Smooth muscle cell (in vitro differentiated cells): ENCODE results near the gene DNAH10. TPM values are rescaled to one million over a fixed set of nuclear protein-coding genes. Genes with fewer than 3 reads are reported as not detected.

Experiments
- DNase-seq: peaks from one replicate; lab custom pipeline; 2025; ENCODE audit not compliant: unreplicated experiment; lab: John Stamatoyannopoulos, UW
- H2AFZ ChIP-seq: fragments of 200-600 bp; sonication (generic); 2 replicates; pipeline ENCODE4 v1.6.0; 2016; ENCODE audit warnings: antibody characterized with exemption, low read depth, mild to moderate bottlenecking
- H3F3A ChIP-seq: fragments of 200-600 bp; sonication (generic); 2 replicates; pipeline ENCODE4 v1.6.0; 2017; ENCODE audit warnings: antibody characterized with exemption, low read depth
- H3K27ac ChIP-seq: fragments of 200-600 bp; sonication (generic); 2 replicates; pipeline ENCODE4 v1.5.1; 2016; ENCODE audit warnings: low read depth, mild to moderate bottlenecking
- H3K27me3 ChIP-seq: fragments of 200-600 bp; sonication (generic); 2 replicates; pipeline ENCODE4 v1.6.1; 2016; ENCODE audit warnings: low read depth, mild to moderate bottlenecking
- H3K36me3 ChIP-seq: fragments of 200-600 bp; sonication (generic); 2 replicates; pipeline ENCODE4 v1.5.1; 2016; ENCODE audit warnings: low read depth
- H3K4me1 ChIP-seq: fragments of 200-600 bp; sonication (generic); 2 replicates; pipeline ENCODE4 v1.5.1; 2016; ENCODE audit warnings: low read depth
- H3K4me2 ChIP-seq: fragments of 200-600 bp; sonication (generic); 2 replicates; pipeline ENCODE4 v1.6.0; 2016; ENCODE audit warnings: mild to moderate bottlenecking
- H3K4me3 ChIP-seq: fragments of 200-600 bp; sonication (generic); 2 replicates; pipeline ENCODE4 v1.5.1; 2016; ENCODE audit warnings: mild to moderate bottlenecking
- H3K79me2 ChIP-seq: fragments of 200-600 bp; sonication (generic); 2 replicates; pipeline ENCODE4 v1.6.0; 2016; ENCODE audit warnings: low read depth, mild to moderate bottlenecking
- H3K9ac ChIP-seq: fragments of 200-600 bp; sonication (generic); 2 replicates; pipeline ENCODE4 v1.6.0; 2016; ENCODE audit warnings: low read depth
- H3K9me3 ChIP-seq: fragments of 200-600 bp; sonication (generic); replicated peaks from 2 replicates; pipeline ENCODE4 v1.5.1; 2016; ENCODE audit warnings: low read depth
- H4K20me1 ChIP-seq: fragments of 200-600 bp; sonication (generic); 2 replicates; pipeline ENCODE4 v1.6.0; 2016; ENCODE audit warnings: low read depth
- WGBS: methylation state at CpG from one replicate; pipeline ENCODE4 v1.1.7; 2016; ENCODE audit warnings: low lambda C conversion rate; 5-methylcytosine and 5-hydroxymethylcytosine counted together
- polyA plus RNA-seq: library from polyadenylated mRNA; unstranded; fragments of >200 nt; fragmentation: Nextera tagmentation; extraction: Ambion mirVana; gene quantifications from 2 replicates; pipeline ENCODE4 v1.2.1, GENCODE V29; 2016
- total RNA-seq: library from RNA; depleted of rRNA; stranded (reverse); fragments of >200 nt; gene quantifications from 2 replicates; pipeline ENCODE4 v1.2.3, GENCODE V29; 2014
- TF ChIP-seq, protein P1 (sequence below): fragments of 200-600 bp; sonication (generic); IDR thresholded peaks from 2 replicates; pipeline ENCODE4 v1.5.1; 2017; ENCODE audit warnings: borderline replicate concordance, mild to moderate bottlenecking, antibody characterized with exemption; ENCODE audit not compliant: insufficient read depth, poor library complexity, severe bottlenecking

DNAH10 gene
- total and polyA plus RNA-seq, 2 experiments from 2014 or later: 1.5 to 2.2 TPM

DNA sequence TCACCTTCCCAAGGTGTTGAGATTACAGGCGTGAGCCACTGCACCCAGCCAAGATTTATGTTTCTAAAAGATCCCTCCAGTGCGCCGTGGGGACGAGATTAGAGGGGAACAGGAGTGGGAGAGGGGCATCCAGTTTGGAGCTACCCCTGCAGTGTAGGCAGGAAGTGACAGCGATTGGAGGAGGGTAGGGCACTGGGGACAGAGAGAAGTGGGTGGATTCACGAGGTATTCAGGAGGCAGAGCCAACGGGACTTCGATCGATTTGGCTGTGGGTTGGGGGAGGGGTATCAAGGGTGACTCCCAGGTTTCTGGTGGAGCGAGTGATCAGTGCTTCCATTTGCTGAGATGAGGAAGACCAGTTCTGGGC, 128.4 kb downstream of the DNAH10 start:
- Histone ChIP-seq H4K20me1 (no peaks in the 10 kb centered on the region), H3K79me2 (no peaks in the 10 kb centered on the region), H3K27me3 (no peaks in the 10 kb centered on the region), H2AFZ (no peak overlapping the region), H3K9ac (no peak overlapping the region), H3K9me3 (no peaks in the 10 kb centered on the region), H3K27ac (no peak overlapping the region), H3K4me1 (no peaks in the 10 kb centered on the region), H3K4me3 (no peak overlapping the region), H3K4me2 (no peak overlapping the region), H3F3A (no peaks in the 10 kb centered on the region), H3K36me3 (no peaks in the 10 kb centered on the region)
- TF ChIP-seq, protein P1, sequence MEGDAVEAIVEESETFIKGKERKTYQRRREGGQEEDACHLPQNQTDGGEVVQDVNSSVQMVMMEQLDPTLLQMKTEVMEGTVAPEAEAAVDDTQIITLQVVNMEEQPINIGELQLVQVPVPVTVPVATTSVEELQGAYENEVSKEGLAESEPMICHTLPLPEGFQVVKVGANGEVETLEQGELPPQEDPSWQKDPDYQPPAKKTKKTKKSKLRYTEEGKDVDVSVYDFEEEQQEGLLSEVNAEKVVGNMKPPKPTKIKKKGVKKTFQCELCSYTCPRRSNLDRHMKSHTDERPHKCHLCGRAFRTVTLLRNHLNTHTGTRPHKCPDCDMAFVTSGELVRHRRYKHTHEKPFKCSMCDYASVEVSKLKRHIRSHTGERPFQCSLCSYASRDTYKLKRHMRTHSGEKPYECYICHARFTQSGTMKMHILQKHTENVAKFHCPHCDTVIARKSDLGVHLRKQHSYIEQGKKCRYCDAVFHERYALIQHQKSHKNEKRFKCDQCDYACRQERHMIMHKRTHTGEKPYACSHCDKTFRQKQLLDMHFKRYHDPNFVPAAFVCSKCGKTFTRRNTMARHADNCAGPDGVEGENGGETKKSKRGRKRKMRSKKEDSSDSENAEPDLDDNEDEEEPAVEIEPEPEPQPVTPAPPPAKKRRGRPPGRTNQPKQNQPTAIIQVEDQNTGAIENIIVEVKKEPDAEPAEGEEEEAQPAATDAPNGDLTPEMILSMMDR: no peak
- no peak for DNase-seq
- WGBS: 83% methylated on average over 10 of the region's 10 CpGs

- WGBS: 95% methylated on average over 7 of the region's 7 CpGs
- no peak overlapping the region for H2AFZ ChIP-seq
- H3K27me3 ChIP-seq: no peaks in the 10 kb centered on the region
- TF ChIP-seq, protein P1: no peak
- H3K79me2 ChIP-seq: no peaks in the 10 kb centered on the region
- H3K4me1 ChIP-seq: no peaks in the 10 kb centered on the region
- H3F3A ChIP-seq: no peaks in the 10 kb centered on the region
- no peaks in the 10 kb centered on the region for H3K9me3 ChIP-seq
- no peak overlapping the region for H3K4me3 ChIP-seq
- no peak for DNase-seq
- no peaks in the 10 kb centered on the region for H4K20me1 ChIP-seq
- no peak overlapping the region for H3K27ac ChIP-seq
- no peaks in the 10 kb centered on the region for H3K36me3 ChIP-seq
- no peak overlapping the region for H3K4me2 ChIP-seq
- H3K9ac ChIP-seq: no peak overlapping the region
Measured at GRCh38 chr12:123891011-123891410, 128.9 kb downstream of the DNAH10 start.

DNA sequence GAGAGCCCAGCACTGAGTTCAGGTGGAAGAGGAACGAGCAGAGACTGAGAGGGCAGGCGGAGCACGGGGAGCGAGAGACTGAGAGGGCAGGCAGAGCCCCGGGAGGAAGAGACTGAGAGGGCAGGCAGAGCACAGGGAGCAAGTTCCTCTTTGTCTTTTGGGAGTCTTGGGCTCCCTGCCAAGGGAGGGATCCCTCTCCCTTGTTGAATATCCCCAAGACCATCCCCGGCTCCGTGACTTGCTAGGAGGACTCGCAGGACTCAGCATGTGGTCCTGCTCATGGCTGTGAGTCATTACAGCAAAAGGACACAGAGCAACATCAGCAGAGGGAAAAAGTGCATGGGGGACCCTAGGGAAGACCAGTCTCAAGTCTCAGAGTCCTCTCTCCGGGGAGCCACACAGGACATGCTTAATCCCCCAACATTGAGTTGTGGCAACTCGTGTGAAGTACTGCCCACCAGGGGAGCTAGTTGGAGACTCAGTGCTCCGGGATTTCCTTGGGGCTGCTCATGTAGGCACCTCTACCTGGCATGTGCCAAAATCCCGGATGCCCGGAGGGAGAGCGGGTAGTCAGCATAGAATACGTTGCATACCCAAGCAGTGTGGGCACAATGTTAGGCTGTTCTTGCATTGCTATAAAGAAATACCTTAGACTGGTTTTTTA, 129.5 kb downstream of the DNAH10 start:
- H3K9ac ChIP-seq: no peak overlapping the region
- H3K9me3 ChIP-seq: no peaks in the 10 kb centered on the region
- TF ChIP-seq, protein P1: no peak
- no peaks in the 10 kb centered on the region for H3K4me1 ChIP-seq
- no peak overlapping the region for H3K4me2 ChIP-seq
- H4K20me1 ChIP-seq: no peaks in the 10 kb centered on the region
- H3K79me2 ChIP-seq: no peaks in the 10 kb centered on the region
- H3K4me3 ChIP-seq: no peak overlapping the region
- H3F3A ChIP-seq: no peaks in the 10 kb centered on the region
- 81% methylated on average over 15 of the region's 15 CpGs for WGBS
- H3K36me3 ChIP-seq: no peaks in the 10 kb centered on the region
- no peaks in the 10 kb centered on the region for H3K27me3 ChIP-seq
- H3K27ac ChIP-seq: no peak overlapping the region
- H2AFZ ChIP-seq: no peak overlapping the region
- DNase-seq: no peak

DNA sequence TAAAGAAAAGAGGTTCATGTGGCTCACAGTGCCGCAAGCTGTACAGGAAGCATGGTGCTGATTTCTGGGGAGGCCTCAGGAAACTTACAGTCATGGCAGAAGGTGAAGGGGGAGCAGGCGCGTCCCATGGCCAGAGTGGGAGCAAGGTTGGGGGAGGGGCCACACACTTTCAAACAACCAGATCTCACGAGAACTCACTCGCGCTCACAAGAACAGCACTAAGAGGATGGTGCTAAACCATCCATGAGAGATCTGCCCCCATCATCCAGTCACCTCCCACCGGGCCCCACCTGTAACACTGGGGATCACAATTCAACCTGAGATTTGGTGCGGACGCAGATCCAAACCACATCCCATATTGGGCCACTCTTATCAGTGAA, 130.1 kb downstream of the DNAH10 start:
- Histone ChIP-seq H4K20me1 (no peaks in the 10 kb centered on the region), H3K4me3 (no peak overlapping the region), H3K9ac (no peak overlapping the region), H3K4me2 (no peak overlapping the region), H3K27me3 (no peaks in the 10 kb centered on the region), H3K9me3 (no peaks in the 10 kb centered on the region), H3K36me3 (no peaks in the 10 kb centered on the region), H3K79me2 (no peaks in the 10 kb centered on the region), H2AFZ (no peak overlapping the region), H3K27ac (no peak overlapping the region), H3K4me1 (no peaks in the 10 kb centered on the region), H3F3A (no peaks in the 10 kb centered on the region)
- 93% methylated on average over 9 of the region's 9 CpGs for WGBS
- TF ChIP-seq, protein P1: no peak
- no peak for DNase-seq
